ENCODE results near the gene OLFML2A. TPM values are rescaled to one million over a fixed set of nuclear protein-coding genes. Genes with fewer than 3 reads are reported as not detected.
"Not testable (repeated sequence)": the region's sequence is repeated elsewhere in the genome, so short reads cannot be mapped to it uniquely, and the experiment has no call there.

The OLFML2A gene
- polyA plus RNA-seq, 4 donors = 0.22 to 6.3 (median 1.9) TPM

- Histone ChIP-seq H3K27me3 (ENCODE audit: control insufficient read depth in 3 of 3, insufficient read depth in 3 of 3, low read length in 3 of 3) (peaks cover 0 to 4% (median 0%) of the 10 kb centered on the region in 3 donors), H3K36me3 (ENCODE audit: control insufficient read depth in 3 of 3, insufficient read depth in 2 of 3, low read depth in 1 of 3, low read length in 3 of 3) (no peaks in the 10 kb centered on the region), H3K9me3 (ENCODE audit: control insufficient read depth in 2 of 2, insufficient read depth in 1 of 2, low read depth in 1 of 2, low read length in 1 of 2) (no peaks in the 10 kb centered on the region), H3K4me1 (ENCODE audit: control insufficient read depth in 3 of 3, insufficient read depth in 2 of 3, low read depth in 1 of 3, low read length in 2 of 3) (peaks cover 0 to 17% (median 0%) of the 10 kb centered on the region in 3 donors), H3K4me3 (ENCODE audit: low read depth in 1 of 3, low read length in 3 of 3) (peak overlapping the region; percentile 70 to 85 (median 81)), H3K27ac (ENCODE audit: low read depth in 1 of 3, low read length in 2 of 3) (peak overlapping the region; percentile 80 to 91 (median 91))
- DNase-seq (peak; percentile 87 to 88), FAIRE-seq (no peak)
- 1 to 4% (median 2%) methylated on average over 55 to 56 of the region's 56 CpGs for WGBS, 3 donors
Measured at GRCh38 chr9:124769549-124770358, 7.2 kb upstream of the OLFML2A start.

- peaks cover 0 to 4% (median 0%) of the 10 kb centered on the region in 3 donors for H3K27me3 ChIP-seq (ENCODE audit: control insufficient read depth in 3 of 3, insufficient read depth in 3 of 3, low read length in 3 of 3)
- no peak for FAIRE-seq
- WGBS, 3 donors = 1 to 2% (median 2%) methylated on average over 30 to 43 of the region's 43 CpGs
- no peaks in the 10 kb centered on the region for H3K36me3 ChIP-seq (ENCODE audit: control insufficient read depth in 3 of 3, insufficient read depth in 2 of 3, low read depth in 1 of 3, low read length in 3 of 3)
- peak; percentile 56 to 67 for DNase-seq
- peak overlapping the region; percentile 70 to 85 (median 81) for H3K4me3 ChIP-seq (ENCODE audit: low read depth in 1 of 3, low read length in 3 of 3)
- peak overlapping the region; percentile 80 to 91 (median 91) for H3K27ac ChIP-seq (ENCODE audit: low read depth in 1 of 3, low read length in 2 of 3)
- peaks cover 0 to 17% (median 0%) of the 10 kb centered on the region in 3 donors for H3K4me1 ChIP-seq (ENCODE audit: control insufficient read depth in 3 of 3, insufficient read depth in 2 of 3, low read depth in 1 of 3, low read length in 2 of 3)
- no peaks in the 10 kb centered on the region for H3K9me3 ChIP-seq (ENCODE audit: control insufficient read depth in 2 of 2, insufficient read depth in 1 of 2, low read depth in 1 of 2, low read length in 1 of 2)
Measured at GRCh38 chr9:124770359-124771020, 6.4 kb upstream of the OLFML2A start.

DNA sequence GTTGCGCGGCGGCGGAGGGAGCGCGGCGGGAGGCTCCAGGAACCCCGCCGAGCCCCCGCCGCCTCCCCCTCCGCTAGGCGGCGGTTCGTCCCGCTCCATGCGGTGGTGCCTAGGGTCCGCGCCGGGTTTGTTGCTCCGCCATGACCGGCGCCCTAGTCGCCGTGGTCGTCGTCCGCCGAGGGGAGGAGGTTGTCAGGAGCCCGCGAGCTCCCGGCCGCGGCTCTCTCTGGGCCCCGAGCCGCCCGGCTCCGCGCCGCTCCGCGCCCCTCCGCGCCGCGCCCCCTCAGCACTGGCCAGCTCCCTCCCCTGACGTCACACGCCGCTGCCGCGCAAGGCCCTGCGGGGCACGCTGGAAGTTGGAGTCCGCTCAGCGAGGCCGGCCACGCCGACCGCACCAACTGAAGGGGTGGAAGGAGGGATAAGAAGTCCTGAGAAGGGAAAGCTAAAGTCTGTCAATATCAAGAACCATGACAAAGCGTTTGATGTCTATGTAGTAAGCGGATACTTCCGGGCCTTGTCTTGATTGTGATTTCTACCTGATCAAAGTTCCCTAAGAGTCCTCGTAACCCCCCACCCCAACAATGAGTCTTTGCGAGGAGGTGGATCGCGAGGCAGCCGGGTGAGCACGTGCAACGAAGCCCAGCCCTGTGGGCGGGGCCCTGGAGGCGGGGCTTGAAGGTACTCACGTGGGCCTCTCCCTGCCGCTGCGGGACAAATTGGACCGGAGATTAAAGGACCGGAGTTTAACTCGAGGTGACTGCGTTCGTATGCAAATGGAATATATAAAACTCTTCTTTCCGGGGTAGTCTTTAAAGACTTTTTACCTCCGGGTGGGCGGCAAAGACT is 5.7 kb upstream of the OLFML2A start, which contains the start of gene NR6A1:
Gene NR6A1, minus strand, starts transcription at position 291 of the 846 bp plus-strand sequence.
- Histone ChIP-seq H3K27ac (ENCODE audit: low read depth in 1 of 3, low read length in 2 of 3) (peak within 1 kb of the TSS; percentile 82 to 91 (median 91)), H3K27me3 (ENCODE audit: control insufficient read depth in 3 of 3, insufficient read depth in 3 of 3, low read length in 3 of 3) (peaks cover 0 to 8% (median 0%) of the 10 kb centered on the region in 3 donors), H3K4me3 (ENCODE audit: low read depth in 1 of 3, low read length in 3 of 3) (peak within 1 kb of the TSS; percentile 70 to 85 (median 81)), H3K9me3 (ENCODE audit: control insufficient read depth in 2 of 2, insufficient read depth in 1 of 2, low read depth in 1 of 2, low read length in 1 of 2) (no peaks in the 10 kb centered on the region), H3K4me1 (ENCODE audit: control insufficient read depth in 3 of 3, insufficient read depth in 2 of 3, low read depth in 1 of 3, low read length in 2 of 3) (peaks cover 0 to 17% (median 0%) of the 10 kb centered on the region in 3 donors), H3K36me3 (ENCODE audit: control insufficient read depth in 3 of 3, insufficient read depth in 2 of 3, low read depth in 1 of 3, low read length in 3 of 3) (no peaks in the 10 kb centered on the region)
- FAIRE-seq (no peak), DNase-seq (peak; percentile 98 to 99)
- 0 to 1% (median 1%) methylated on average over 54 to 82 of the region's 82 CpGs for WGBS, 3 donors

DNA sequence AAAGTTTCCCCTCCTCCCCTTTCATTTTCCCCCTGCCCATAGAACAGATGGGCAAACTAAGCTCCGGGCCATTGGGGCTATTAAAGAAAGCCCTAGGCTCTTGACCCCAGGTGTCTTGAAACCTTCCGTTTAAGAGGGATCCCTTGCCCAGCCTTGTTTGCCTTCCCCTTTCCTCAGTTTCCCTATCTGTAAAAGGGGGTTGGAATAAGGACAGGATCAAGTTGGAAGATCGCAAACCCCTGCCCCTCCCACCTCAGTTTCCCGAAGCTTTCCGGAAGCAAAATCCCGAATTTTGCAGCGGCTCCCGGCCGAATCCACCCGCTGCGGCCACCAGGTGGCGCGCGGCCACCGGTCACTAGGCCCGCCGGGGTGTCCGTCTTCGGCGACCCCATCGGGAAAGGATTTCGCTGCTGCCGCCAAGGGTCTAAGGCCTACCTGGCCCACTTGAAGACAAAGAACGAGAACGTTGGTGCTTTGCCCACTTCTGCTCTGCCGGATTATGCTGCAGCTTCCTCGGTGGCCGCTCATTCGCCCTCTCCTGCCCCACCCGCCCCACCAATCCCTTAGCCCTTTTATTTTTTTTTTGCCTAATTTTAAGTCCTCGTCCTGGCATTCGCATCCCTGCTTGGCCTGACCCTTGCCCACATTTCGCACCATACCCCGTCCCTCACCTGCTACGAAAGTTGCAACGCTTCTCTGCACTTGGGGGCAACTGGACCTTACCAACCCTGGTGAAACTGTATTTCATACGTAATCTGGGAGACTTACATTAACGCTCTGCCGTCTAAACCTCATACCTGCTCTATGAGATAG is 4.9 kb upstream of the OLFML2A start:
- DNase-seq = peak; percentile 58 to 84
- peak overlapping the region; percentile 45 to 66 (median 65) for H3K27ac ChIP-seq (ENCODE audit: low read depth in 1 of 3, low read length in 2 of 3)
- peaks cover 0 to 14% (median 0%) of the 10 kb centered on the region in 3 donors for H3K27me3 ChIP-seq (ENCODE audit: control insufficient read depth in 3 of 3, insufficient read depth in 3 of 3, low read length in 3 of 3)
- WGBS, 3 donors = 10 to 22% (median 17%) methylated on average over 39 of the region's 39 CpGs
- no peaks in the 10 kb centered on the region for H3K9me3 ChIP-seq (ENCODE audit: control insufficient read depth in 2 of 2, insufficient read depth in 1 of 2, low read depth in 1 of 2, low read length in 1 of 2)
- peaks cover 0 to 22% (median 0%) of the 10 kb centered on the region in 3 donors for H3K4me1 ChIP-seq (ENCODE audit: control insufficient read depth in 3 of 3, insufficient read depth in 2 of 3, low read depth in 1 of 3, low read length in 2 of 3)
- H3K4me3 ChIP-seq (ENCODE audit: low read depth in 1 of 3, low read length in 3 of 3) = peak overlapping the region; percentile 31 to 72 (median 47)
- no peaks in the 10 kb centered on the region for H3K36me3 ChIP-seq (ENCODE audit: control insufficient read depth in 3 of 3, insufficient read depth in 2 of 3, low read depth in 1 of 3, low read length in 3 of 3)
- no peak for FAIRE-seq

GRCh38 chr9:124772877-124773276 is 4.1 kb upstream of the OLFML2A start:
- not testable (repeated sequence) for H3K9me3 ChIP-seq (ENCODE audit: control insufficient read depth in 2 of 2, insufficient read depth in 1 of 2, low read depth in 1 of 2, low read length in 1 of 2); DNase-seq; H3K36me3 ChIP-seq (ENCODE audit: control insufficient read depth in 3 of 3, insufficient read depth in 2 of 3, low read depth in 1 of 3, low read length in 3 of 3); H3K4me3 ChIP-seq (ENCODE audit: low read depth in 1 of 3, low read length in 3 of 3); FAIRE-seq; H3K27ac ChIP-seq (ENCODE audit: low read depth in 1 of 3, low read length in 2 of 3)
- 87 to 92% (median 90%) methylated on average over 15 of the region's 15 CpGs for WGBS, 3 donors
- Histone ChIP-seq H3K4me1 (ENCODE audit: control insufficient read depth in 3 of 3, insufficient read depth in 2 of 3, low read depth in 1 of 3, low read length in 2 of 3) (peaks cover 0 to 20% (median 0%) of the 10 kb centered on the region in 3 donors), H3K27me3 (ENCODE audit: control insufficient read depth in 3 of 3, insufficient read depth in 3 of 3, low read length in 3 of 3) (peaks cover 4 to 21% (median 5%) of the 10 kb centered on the region in 3 donors)

GRCh38 chr9:124773473-124774128 is 3.3 kb upstream of the OLFML2A start:
- 24 to 63% (median 33%) methylated on average over 1 of the region's 1 CpG for WGBS, 3 donors
- Histone ChIP-seq H3K4me3 (ENCODE audit: low read depth in 1 of 3, low read length in 3 of 3) (no peak overlapping the region), H3K9me3 (ENCODE audit: control insufficient read depth in 2 of 2, insufficient read depth in 1 of 2, low read depth in 1 of 2, low read length in 1 of 2) (no peaks in the 10 kb centered on the region), H3K4me1 (ENCODE audit: control insufficient read depth in 3 of 3, insufficient read depth in 2 of 3, low read depth in 1 of 3, low read length in 2 of 3) (peaks cover 0 to 14% (median 0%) of the 10 kb centered on the region in 3 donors), H3K36me3 (ENCODE audit: control insufficient read depth in 3 of 3, insufficient read depth in 2 of 3, low read depth in 1 of 3, low read length in 3 of 3) (no peaks in the 10 kb centered on the region), H3K27me3 (ENCODE audit: control insufficient read depth in 3 of 3, insufficient read depth in 3 of 3, low read length in 3 of 3) (peaks cover 4 to 21% (median 5%) of the 10 kb centered on the region in 3 donors), H3K27ac (ENCODE audit: low read depth in 1 of 3, low read length in 2 of 3) (no peak overlapping the region)
- no peak for FAIRE-seq
- no peak for DNase-seq

All from small intestine (tissue), 7 donors.